ENCODE measurements around the gene SMC4. TPM values are rescaled to one million over a fixed set of nuclear protein-coding genes. Genes with fewer than 3 reads are reported as not detected.

Gene SMC4
- total and polyA plus RNA-seq, 2 experiments from 2014 or later, result 49.6 to 55.4 TPM

GRCh38 chr3:160384639-160385318 is 14.7 kb upstream of the SMC4 start:
- TF ChIP-seq EZH2phosphoT487 (IDR thresholded peaks at IDR 0.05; ENCODE audit: low read depth, severe bottlenecking, unreplicated experiment) (no peak), EZH2 (IDR thresholded peaks at IDR 0.05; ENCODE audit: borderline replicate concordance) (no peak)
- Histone ChIP-seq H3K27ac (no peak overlapping the region), H2AFZ (no peak overlapping the region), H3K79me2 (peaks cover 17% of the 10 kb centered on the region), H3K4me3 (no peak overlapping the region), H3K9me3 (ENCODE audit: low read depth) (no peaks in the 10 kb centered on the region), H3K36me3 (replicated peaks; ENCODE audit: insufficient read depth, low read depth) (no peaks in the 10 kb centered on the region), H3K27me3 (no peaks in the 10 kb centered on the region), H4K20me1 (ENCODE audit: insufficient read depth, poor library complexity, severe bottlenecking) (no peaks in the 10 kb centered on the region), H3K4me1 (ENCODE audit: insufficient read depth) (no peaks in the 10 kb centered on the region), H3K9me2 (replicated peaks; ENCODE audit: insufficient read depth) (no peaks in the 10 kb centered on the region), H3K4me2 (no peak overlapping the region)
- DNase-seq (ENCODE audit: low spot score), result no peak
- WGBS (ENCODE audit: low lambda C conversion rate, missing lambda C conversion rate), result 79% methylated on average over 5 of the region's 5 CpGs

- H3K4me3 ChIP-seq, result no peak overlapping the region
- WGBS (ENCODE audit: low lambda C conversion rate, missing lambda C conversion rate), result 89% methylated on average over 3 of the region's 3 CpGs
These were observed 8.8 kb upstream of the SMC4 start for GRCh38 chr3:160390565-160391138.

GRCh38 chr3:160392798-160393197 is 6.7 kb upstream of the SMC4 start:
- no peaks in the 10 kb centered on the region for H3K9me2 ChIP-seq (replicated peaks; ENCODE audit: insufficient read depth)
- H3K4me1 ChIP-seq (ENCODE audit: insufficient read depth), result no peaks in the 10 kb centered on the region
- no peaks in the 10 kb centered on the region for H3K36me3 ChIP-seq (replicated peaks; ENCODE audit: insufficient read depth, low read depth)
- no peaks in the 10 kb centered on the region for H4K20me1 ChIP-seq (ENCODE audit: insufficient read depth, poor library complexity, severe bottlenecking)
- H3K4me2 ChIP-seq, result no peak overlapping the region
- H2AFZ ChIP-seq, result no peak overlapping the region
- no peak for DNase-seq (ENCODE audit: low spot score)
- H3K4me3 ChIP-seq, result no peak overlapping the region
- TF ChIP-seq EZH2 (IDR thresholded peaks at IDR 0.05; ENCODE audit: borderline replicate concordance) (no peak), EZH2phosphoT487 (IDR thresholded peaks at IDR 0.05; ENCODE audit: low read depth, severe bottlenecking, unreplicated experiment) (no peak), CTCF (IDR thresholded peaks at IDR 0.05; ENCODE audit: poor library complexity) (no peak)
- no peaks in the 10 kb centered on the region for H3K9me3 ChIP-seq (ENCODE audit: low read depth)
- peaks cover 37% of the 10 kb centered on the region for H3K79me2 ChIP-seq
- no peaks in the 10 kb centered on the region for H3K27me3 ChIP-seq
- H3K27ac ChIP-seq, result no peak overlapping the region

More at GRCh38 chr3:160390565-160391138, 8.8 kb upstream of the SMC4 start:
- Histone ChIP-seq H3K79me2 (peaks cover 33% of the 10 kb centered on the region), H3K9me2 (replicated peaks; ENCODE audit: insufficient read depth) (no peaks in the 10 kb centered on the region), H3K9me3 (ENCODE audit: low read depth) (no peaks in the 10 kb centered on the region), H3K4me1 (ENCODE audit: insufficient read depth) (no peaks in the 10 kb centered on the region), H3K27me3 (no peaks in the 10 kb centered on the region), H4K20me1 (ENCODE audit: insufficient read depth, poor library complexity, severe bottlenecking) (no peaks in the 10 kb centered on the region), H3K27ac (no peak overlapping the region), H3K36me3 (replicated peaks; ENCODE audit: insufficient read depth, low read depth) (no peaks in the 10 kb centered on the region), H3K4me2 (no peak overlapping the region), H2AFZ (no peak overlapping the region)
- TF ChIP-seq EZH2phosphoT487 (IDR thresholded peaks at IDR 0.05; ENCODE audit: low read depth, severe bottlenecking, unreplicated experiment), result no peak
- no peak for TF ChIP-seq CTCF (IDR thresholded peaks at IDR 0.05; ENCODE audit: poor library complexity)
- TF ChIP-seq EZH2 (IDR thresholded peaks at IDR 0.05; ENCODE audit: borderline replicate concordance), result no peak
- DNase-seq (ENCODE audit: low spot score), result no peak

DNA sequence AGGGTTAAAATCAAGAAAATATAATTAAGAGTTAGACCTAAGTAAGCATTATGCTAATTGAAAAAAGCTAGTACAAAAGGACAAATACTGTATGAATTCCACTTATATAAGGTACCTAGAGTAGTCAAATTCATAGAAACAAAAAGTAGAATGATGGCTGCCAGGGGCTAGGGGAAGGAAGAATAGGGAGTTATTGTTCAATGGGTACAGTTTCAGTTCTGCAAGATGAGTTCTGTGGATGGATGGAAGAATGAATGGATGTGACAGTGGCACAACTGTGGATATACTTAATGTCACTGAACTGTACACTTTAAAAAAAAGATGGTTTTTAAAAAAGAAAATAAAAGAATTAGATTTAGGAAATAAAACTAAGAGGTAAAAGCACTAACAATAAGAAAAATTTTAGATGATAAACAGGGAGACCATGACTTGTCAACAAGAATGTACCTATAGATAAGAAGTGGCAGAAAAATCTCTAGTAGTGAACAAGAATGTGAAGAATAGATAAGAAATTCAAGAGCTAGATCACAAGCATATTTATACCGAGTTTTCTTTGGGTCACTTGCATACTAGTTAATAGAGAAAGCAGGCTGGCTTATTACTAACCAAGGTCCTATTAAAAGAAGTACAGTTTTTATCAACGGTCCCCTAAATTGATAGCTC is 6.0 kb upstream of the SMC4 start:
- H3K36me3 ChIP-seq (replicated peaks; ENCODE audit: insufficient read depth, low read depth), result no peaks in the 10 kb centered on the region
- no peak overlapping the region for H3K4me3 ChIP-seq
- H3K4me1 ChIP-seq (ENCODE audit: insufficient read depth), result no peaks in the 10 kb centered on the region
- WGBS (ENCODE audit: low lambda C conversion rate, missing lambda C conversion rate), result 74% methylated on average over 2 of the region's 2 CpGs
- H3K9me2 ChIP-seq (replicated peaks; ENCODE audit: insufficient read depth), result no peaks in the 10 kb centered on the region
- peaks cover 44% of the 10 kb centered on the region for H3K79me2 ChIP-seq
- no peaks in the 10 kb centered on the region for H3K9me3 ChIP-seq (ENCODE audit: low read depth)
- DNase-seq (ENCODE audit: low spot score), result no peak
- no peak overlapping the region for H2AFZ ChIP-seq
- H3K4me2 ChIP-seq, result no peak overlapping the region
- no peak overlapping the region for H3K27ac ChIP-seq
- H4K20me1 ChIP-seq (ENCODE audit: insufficient read depth, poor library complexity, severe bottlenecking), result no peaks in the 10 kb centered on the region
- no peaks in the 10 kb centered on the region for H3K27me3 ChIP-seq
- no peak for TF ChIP-seq CTCF (IDR thresholded peaks at IDR 0.05; ENCODE audit: poor library complexity)
- no peak for TF ChIP-seq EZH2 (IDR thresholded peaks at IDR 0.05; ENCODE audit: borderline replicate concordance)
- TF ChIP-seq EZH2phosphoT487 (IDR thresholded peaks at IDR 0.05; ENCODE audit: low read depth, severe bottlenecking, unreplicated experiment), result no peak

Measured in hepatocyte (in vitro differentiated cells).